Liver (tissue), 3 donors: Measurements from ENCODE around the gene BCAT1.

Experiments
- CTCF ChIP-seq: fragments of 150-350 bp; IDR thresholded peaks from 2 replicates; pipeline ENCODE4 v1.5.1; 2017; ENCODE audit warnings: improper control_type of control experiment, low read depth, low read length; ENCODE audit not compliant: missing input control
- EGR1 ChIP-seq, 2 donors: IDR thresholded peaks; 2 replicates each; pipeline ENCODE4 v1.6.1; 2016 to 2018; ENCODE audit warnings: antibody characterized with exemption in 2 of 2, low read depth in 2 of 2
- JUND ChIP-seq, 2 donors: IDR thresholded peaks; 2 replicates each; pipeline ENCODE4 v1.6.1; 2016; ENCODE audit warnings: antibody characterized with exemption in 2 of 2
- REST ChIP-seq: IDR thresholded peaks from 2 replicates; pipeline ENCODE4 v1.6.1; 2016; ENCODE audit warnings: antibody characterized with exemption, mild to moderate bottlenecking
- TAF1 ChIP-seq: conservative IDR thresholded peaks from 2 replicates; pipeline ENCODE4 v1.6.1; 2016; ENCODE audit warnings: antibody characterized with exemption, mild to moderate bottlenecking
- donor health status: healthy.
- donor health status: healthy.

GRCh38 chr12:24773996-24774395 lies 174.9 kb downstream of the BCAT1 start:
- TF ChIP-seq REST (no peak), CTCF (no peak), EGR1 (IDR thresholded peaks at IDR 0.05; ENCODE audit: low read depth in 2 of 2) (no peak), TAF1 (no peak), JUND (IDR thresholded peaks at IDR 0.05) (no peak)
